ENCODE data around the gene SEC61A1. TPM values are rescaled to one million over a fixed set of nuclear protein-coding genes. Genes with fewer than 3 reads are reported as not detected.

The SEC61A1 gene
- total RNA-seq, 1 donor from 2014 or later: 205 TPM

GRCh38 chr3:128103136-128103676 lies 51.0 kb downstream of the SEC61A1 start:
- Mint-ChIP-seq H3K4me1 (peaks cover 35% of the 10 kb centered on the region), H3K27me3 (ENCODE audit: low read depth) (no peaks in the 10 kb centered on the region), H3K9me3 (no peaks in the 10 kb centered on the region), H3K27ac (peak overlapping the region; percentile 19), H3K36me3 (peaks cover 38% of the 10 kb centered on the region), H3K4me3 (no peak overlapping the region)
- DNase-seq (ENCODE audit: low spot score in 2 of 2, unreplicated experiment in 2 of 2): no peak
- TF ChIP-seq CTCF (IDR thresholded peaks at IDR 0.05; ENCODE audit: unreplicated experiment): no peak

DNA sequence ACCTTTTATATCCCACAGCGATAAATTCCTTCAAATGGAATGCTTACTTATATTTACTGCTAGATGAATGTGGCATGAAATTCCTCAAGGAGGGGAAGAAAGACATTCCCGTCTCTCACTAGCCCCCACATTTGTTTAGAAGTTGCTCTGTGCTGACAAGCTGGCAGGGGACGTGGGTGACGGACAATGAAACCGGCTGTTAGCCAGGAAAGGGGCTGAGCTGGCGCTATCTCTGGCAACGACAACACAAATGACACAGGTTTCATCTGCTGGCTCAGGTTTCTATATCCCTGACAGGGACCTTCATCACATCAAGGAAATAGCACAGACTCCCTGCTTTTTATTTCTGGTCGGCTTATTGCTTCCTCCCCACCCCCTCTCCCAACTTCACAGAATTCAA lies 55.6 kb downstream of the SEC61A1 start:
- H3K4me3 Mint-ChIP-seq: no peak overlapping the region
- no peak for TF ChIP-seq CTCF (IDR thresholded peaks at IDR 0.05; ENCODE audit: unreplicated experiment)
- no peaks in the 10 kb centered on the region for H3K9me3 Mint-ChIP-seq
- H3K27ac Mint-ChIP-seq: peak overlapping the region; percentile 36
- H3K36me3 Mint-ChIP-seq: peaks cover 38% of the 10 kb centered on the region
- no peaks in the 10 kb centered on the region for H3K27me3 Mint-ChIP-seq (ENCODE audit: low read depth)
- H3K4me1 Mint-ChIP-seq: peaks cover 28% of the 10 kb centered on the region
- no peak for DNase-seq (ENCODE audit: low spot score in 2 of 2, unreplicated experiment in 2 of 2)

DNA sequence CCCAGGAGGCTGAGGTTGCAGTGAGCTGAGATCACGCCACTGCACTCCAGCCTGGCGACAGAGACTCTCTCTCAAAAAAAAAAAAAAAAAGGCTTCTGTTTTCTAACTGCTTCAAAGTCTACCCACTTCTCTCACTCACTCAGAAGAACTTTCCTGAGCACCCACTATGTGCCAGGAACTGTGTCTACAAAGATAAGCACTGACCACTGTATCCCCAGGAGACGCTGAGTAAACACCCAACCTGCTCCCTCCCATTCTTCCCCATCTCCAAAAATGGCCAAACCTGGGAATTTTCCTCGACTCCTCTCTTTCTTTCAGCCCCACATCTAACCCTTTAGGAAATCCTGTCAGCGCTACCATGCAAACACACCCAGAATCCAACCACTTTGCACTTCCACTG lies 58.9 kb downstream of the SEC61A1 start:
- peaks cover 25% of the 10 kb centered on the region for H3K4me1 Mint-ChIP-seq
- H3K27ac Mint-ChIP-seq: no peak overlapping the region
- H3K9me3 Mint-ChIP-seq: no peaks in the 10 kb centered on the region
- DNase-seq (ENCODE audit: low spot score in 2 of 2, unreplicated experiment in 2 of 2): no peak
- peaks cover 29% of the 10 kb centered on the region for H3K36me3 Mint-ChIP-seq
- H3K4me3 Mint-ChIP-seq: no peak overlapping the region
- no peaks in the 10 kb centered on the region for H3K27me3 Mint-ChIP-seq (ENCODE audit: low read depth)
- TF ChIP-seq CTCF (IDR thresholded peaks at IDR 0.05; ENCODE audit: unreplicated experiment): no peak

DNA sequence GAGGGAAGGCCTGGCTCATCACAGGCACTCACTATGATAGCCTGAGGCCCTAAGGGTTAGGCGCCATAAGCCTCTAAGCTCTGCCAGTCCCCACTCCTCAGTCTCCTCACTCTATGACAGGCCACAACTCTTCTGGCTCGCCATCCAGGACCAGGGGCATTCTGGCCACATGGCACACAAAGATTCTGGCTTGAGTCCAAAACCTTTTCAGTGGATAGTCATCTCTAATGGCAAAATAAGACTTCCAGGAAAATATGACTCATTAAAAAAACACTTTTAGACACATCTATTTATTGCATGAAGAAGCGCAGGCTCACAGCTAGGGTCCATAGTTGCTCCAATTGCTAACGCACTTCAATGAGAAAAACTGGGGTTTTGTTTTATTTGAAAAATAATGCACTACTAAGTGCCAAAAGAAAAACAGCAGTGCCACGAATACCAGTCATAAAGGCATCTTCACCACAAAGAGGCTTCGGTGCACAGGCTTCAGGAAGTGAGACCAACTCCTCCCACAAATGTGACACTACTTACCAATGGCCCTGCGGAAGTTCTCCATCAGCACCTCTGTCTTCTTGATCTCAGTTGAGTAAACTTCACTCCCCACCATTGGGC lies 60.2 kb downstream of the SEC61A1 start:
- H3K4me1 Mint-ChIP-seq: peaks cover 22% of the 10 kb centered on the region
- no peak for DNase-seq (ENCODE audit: low spot score in 2 of 2, unreplicated experiment in 2 of 2)
- H3K9me3 Mint-ChIP-seq: no peaks in the 10 kb centered on the region
- no peak overlapping the region for H3K4me3 Mint-ChIP-seq
- H3K27me3 Mint-ChIP-seq (ENCODE audit: low read depth): no peaks in the 10 kb centered on the region
- TF ChIP-seq CTCF (IDR thresholded peaks at IDR 0.05; ENCODE audit: unreplicated experiment): no peak
- H3K27ac Mint-ChIP-seq: peak overlapping the region; percentile 81
- H3K36me3 Mint-ChIP-seq: peaks cover 24% of the 10 kb centered on the region

DNA sequence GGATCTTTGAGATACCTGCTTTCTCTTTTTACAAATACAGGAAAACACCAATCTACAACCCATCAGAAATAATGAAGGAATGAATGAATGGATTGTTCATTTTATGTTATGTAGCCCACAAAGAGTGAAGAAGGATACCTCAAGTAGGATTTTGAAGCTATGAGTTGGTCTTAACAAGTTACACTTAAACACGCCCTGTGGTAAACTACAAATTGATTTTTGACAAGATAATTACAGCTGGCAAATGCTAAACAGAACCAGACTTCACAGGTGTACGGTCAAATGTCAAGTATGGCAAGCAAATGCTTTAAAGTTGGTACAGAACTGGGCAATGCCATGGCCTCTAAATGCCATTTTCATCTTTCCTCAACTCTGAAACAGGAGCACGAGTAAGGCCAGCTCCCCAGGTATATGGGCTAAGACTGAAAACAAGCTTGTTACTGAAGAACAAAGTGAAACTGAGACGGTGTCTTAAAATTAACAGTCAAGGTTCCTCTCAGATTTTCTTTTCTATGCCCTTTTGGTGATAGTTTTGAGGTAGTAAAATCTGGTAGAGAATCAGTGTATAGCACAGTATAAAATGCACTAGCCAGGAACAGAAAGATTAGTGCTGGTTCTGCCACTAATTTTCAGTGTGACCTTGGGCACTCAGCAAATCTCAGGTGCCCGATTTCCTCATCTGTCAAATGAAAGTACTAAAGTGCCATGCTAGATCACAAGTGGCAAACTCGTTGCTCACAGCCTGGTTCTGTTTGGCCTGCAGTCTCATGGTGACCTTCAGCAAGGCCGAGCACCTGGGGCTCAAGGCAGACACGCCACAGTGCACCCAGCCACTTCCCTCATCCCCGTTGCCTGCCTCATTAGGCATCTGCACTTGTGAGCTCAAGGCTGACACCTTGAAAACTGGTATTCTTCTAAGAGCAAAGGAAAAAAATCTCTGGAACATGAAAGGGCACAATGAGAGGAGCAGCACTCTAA lies 61.9 kb downstream of the SEC61A1 start:
- Mint-ChIP-seq H3K36me3 (peaks cover 27% of the 10 kb centered on the region), H3K4me3 (no peak overlapping the region), H3K4me1 (peaks cover 11% of the 10 kb centered on the region)

More for the DNA sequence above, 61.9 kb downstream of the SEC61A1 start:
- Mint-ChIP-seq H3K27me3 (ENCODE audit: low read depth) (no peaks in the 10 kb centered on the region), H3K27ac (no peak overlapping the region), H3K9me3 (no peaks in the 10 kb centered on the region)
- no peak for DNase-seq (ENCODE audit: low spot score in 2 of 2, unreplicated experiment in 2 of 2)
- TF ChIP-seq CTCF (IDR thresholded peaks at IDR 0.05; ENCODE audit: unreplicated experiment): no peak

Other genes starting within 250 kb of the SEC61A1 start
- 2.0 to 2.5 TPM (median 2.4 TPM) in 3 replicates for gene MGLL, start 229.9 kb upstream of the SEC61A1 start, total RNA-seq
- 0.07 to 0.09 TPM in 2 of 3 replicates, not detected in the other for gene KBTBD12, start 137.2 kb upstream of the SEC61A1 start, total RNA-seq
- 37.8 to 40.6 TPM (median 38.6 TPM) in 3 replicates for gene RUVBL1, start 71.4 kb downstream of the SEC61A1 start, total RNA-seq
- 17.2 to 19.4 TPM (median 18.6 TPM) in 3 replicates for gene EEFSEC, start 101.0 kb downstream of the SEC61A1 start, total RNA-seq